HepG2 (cell line): ENCODE results near the gene MPI. TPM values are rescaled to one million over a fixed set of nuclear protein-coding genes. Genes with fewer than 3 reads are reported as not detected.

Source experiments
- ATAC-seq: fragments of 200-7000 bp; cut with Tn5 transposase; 3 replicates; pipeline ENCODE4 v1.9.1; 2020; ENCODE audit warnings: mild to moderate bottlenecking, moderate library complexity
- BruUV-seq: library from RNA; stranded (reverse); fragments of 400-500 nt; replicated peaks from 2 replicates; lab custom pipeline; 2021; lab: Mats Ljungman, UMichigan
- CTCF ChIA-PET: fragments of 300-600 bp; formaldehyde crosslinking; extraction: SDS; loops from one replicate; lab custom pipeline; 2021; ENCODE audit warnings: low total read pairs, inconsistent platforms, low intra/inter-chr PET ratio; lab: Yijun Ruan, JAX
- POLR2A ChIA-PET: fragments of 350-600 bp; sonication (Branson Sonifier 250); formaldehyde crosslinking; loops from one replicate; lab custom pipeline; 2020; ENCODE audit warnings: antibody characterized with exemption, inconsistent platforms; lab: Yijun Ruan, JAX
- DNase-seq: peaks from one replicate; pipeline ENCODE4 v3.0.0-alpha.2; 2015; ENCODE audit warnings: low spot score
- FAIRE-seq: peaks from 3 replicates; lab custom pipeline; 2011; peaks lifted over from hg19 to GRCh38; lab: Jason Lieb, UNC
- H2AFZ ChIP-seq: one replicate; pipeline ENCODE4 v1.6.1; 2011; ENCODE audit warnings: low read length, inconsistent platforms
- H3K27ac ChIP-seq: fragments of 300-600 bp; 3 replicates; pipeline ENCODE4 v1.8.0; 2011; ENCODE audit warnings: mixed run types, mild to moderate bottlenecking, mixed read lengths, low read length, inconsistent platforms; ENCODE audit not compliant: insufficient read depth; ENCODE audit errors: extremely low read length
- H3K27me3 ChIP-seq, 2 experiments: fragments of 200-600 bp in 1 of 2; 2 replicates in 1 of 2; 3 replicates in 1 of 2; pipeline versions ENCODE4 v1.6.0 to v1.8.0; 2011; ENCODE audit warnings: low read length in 2 of 2, mild to moderate bottlenecking in 2 of 2, moderate library complexity in 2 of 2, inconsistent platforms in 1 of 2; ENCODE audit not compliant: insufficient read depth in 2 of 2, control insufficient read depth in 1 of 2
- H3K36me3 ChIP-seq, 2 experiments: fragments of 200-600 bp in 1 of 2; replicated peaks in 1 of 2; 2 replicates in 1 of 2; 3 replicates in 1 of 2; pipeline versions ENCODE4 v1.5.1 to v1.8.0; 2011; ENCODE audit warnings: low read length in 2 of 2, inconsistent platforms in 1 of 2; ENCODE audit not compliant: insufficient read depth in 2 of 2, control insufficient read depth in 1 of 2
- H3K4me1 ChIP-seq: 2 replicates; pipeline ENCODE4 v1.5.1; 2012; ENCODE audit warnings: low read length, inconsistent platforms; ENCODE audit not compliant: insufficient read depth
- H3K4me2 ChIP-seq: 2 replicates; pipeline ENCODE4 v1.6.0; 2011; ENCODE audit warnings: low read depth, low read length, inconsistent platforms
- H3K4me3 ChIP-seq, 3 experiments: fragments of 200-600 bp in 1 of 3; sonication (generic), shearing (Covaris generic) in 1 of 3; replicated peaks in 1 of 3; 2 replicates each; pipeline ENCODE4 v1.5.1; 2011 to 2016; ENCODE audit warnings: low read length in 3 of 3, inconsistent platforms in 2 of 3, low read depth in 2 of 3, mild to moderate bottlenecking in 2 of 3, control low read depth in 1 of 3, mixed read lengths in 1 of 3; ENCODE audit not compliant: insufficient read depth in 1 of 3
- H3K79me2 ChIP-seq: one replicate; pipeline ENCODE4 v1.6.1; 2011; ENCODE audit warnings: low read length, inconsistent platforms; ENCODE audit not compliant: insufficient read depth
- H3K9ac ChIP-seq: 2 replicates; pipeline ENCODE4 v1.6.0; 2011; ENCODE audit warnings: mild to moderate bottlenecking, low read depth, low read length, inconsistent platforms; ENCODE audit not compliant: insufficient read depth
- H3K9me3 ChIP-seq: 2 replicates; pipeline ENCODE4 v1.5.1; 2012; ENCODE audit warnings: mild to moderate bottlenecking, low read length
- H4K20me1 ChIP-seq: 2 replicates; pipeline ENCODE4 v1.6.0; 2011; ENCODE audit warnings: inconsistent platforms, mild to moderate bottlenecking, low read length, moderate library complexity; ENCODE audit not compliant: insufficient read depth
- ZC3H13 ChIP-seq: sonication (generic); formaldehyde crosslinking; IDR thresholded peaks from 2 replicates; pipeline ENCODE4 v1.8.1; 2023; ENCODE audit warnings: mild to moderate bottlenecking, missing genetic modification reagents, moderate library complexity
- ZNF616 ChIP-seq: sonication (generic); formaldehyde crosslinking; IDR thresholded peaks from 2 replicates; pipeline ENCODE4 v1.5.0; 2020; ENCODE audit warnings: low read depth, mild to moderate bottlenecking, missing genetic modification reagents
- ZNF770 ChIP-seq: sonication (generic); formaldehyde crosslinking; IDR thresholded peaks from 2 replicates; pipeline ENCODE4 v1.5.0; 2020; ENCODE audit warnings: mild to moderate bottlenecking, missing genetic modification reagents
- WGBS: methylation state at CpG from one replicate; pipeline ENCODE4 v1.1.6; 2017; ENCODE audit warnings: low lambda C conversion rate; 5-methylcytosine and 5-hydroxymethylcytosine counted together
- in situ Hi-C: cut with HindIII; loops from 2 replicates; pipeline ENCODE4 v1.10.0; 2017; ENCODE audit warnings: low pct_unique_long_range_greater_than_20kb; ENCODE audit not compliant: extremely low pct_ligation_motif_present
- intact Hi-C: fragments of 100-400 bp; cut with micrococcal nuclease; formaldehyde crosslinking; loops from one replicate; pipeline ENCODE4 v1.10.0; 2022; ENCODE audit not compliant: unreplicated experiment
- polyA plus RNA-seq, 8 experiments: library from polyadenylated mRNA; depleted of rRNA in 3 of 8; stranded (reverse) in 7 of 8; unstranded in 1 of 8; fragments of >200 nt; fragmentation: Illumina TruSeq in 4 of 8; extraction: Trizol in 4 of 8; gene quantifications; 2 replicates each; pipeline versions ENCODE4 v1.2.1 to v1.2.3, GENCODE V29; 2011 to 2016; ENCODE audit warnings: low read depth in 4 of 8, missing spikeins in 1 of 8, mixed read lengths in 1 of 8; ENCODE audit not compliant: insufficient read depth in 1 of 8
- total RNA-seq, 5 experiments: library from RNA; depleted of rRNA; stranded (reverse); fragments of >200 nt; fragmentation: Illumina TruSeq; extraction: Trizol; gene quantifications; 2 replicates each; pipeline ENCODE4 v1.2.3, GENCODE V29; 2016; ENCODE audit warnings: low read depth in 1 of 5

MPI gene
- total and polyA plus RNA-seq, 2 of the 13 experiments (the other 11 are each of a cell fraction or from before 2014, with no cell fraction given): 36.9 to 63.5 TPM

GRCh38 chr15:74858369-74858740 is 31.5 kb upstream of the MPI start (continued):
- no peak for TF ChIP-seq ZC3H13 (CRISPR knock-in tag)

- peaks cover 10% of the 10 kb centered on the region for H4K20me1 ChIP-seq
- CTCF ChIA-PET: no interaction called here
These were observed 26.4 kb upstream of the MPI start for GRCh38 chr15:74863239-74864056.

More at GRCh38 chr15:74863239-74864056, 26.4 kb upstream of the MPI start:
- BruUV-seq: no TSS peak
- Histone ChIP-seq H3K27me3 (no peaks in the 10 kb centered on the region), H3K36me3 (peaks cover 0 to 2% of the 10 kb centered on the region in 2 experiments; a peak in 3 of 5 replicates), H3K4me2 (no peak overlapping the region), H3K79me2 (peaks cover 36% of the 10 kb centered on the region), H3K9me3 (no peaks in the 10 kb centered on the region), H3K27ac (peak overlapping the region; percentile 13), H3K9ac (no peak overlapping the region), H2AFZ (no peak overlapping the region), H3K4me1 (peaks cover 43% of the 10 kb centered on the region), H3K4me3 (no peak overlapping the region)
- 85% methylated on average over 11 of the region's 11 CpGs for whole genome bisulfite sequencing
- intact Hi-C loops (no loop called here), in situ Hi-C loops (no loop called here)
- TF ChIP-seq ZNF616 (CRISPR knock-in tag): no peak
- peak; percentile 71; the same call in 1 of the 2 replicates for TF ChIP-seq ZNF770 (CRISPR knock-in tag)
- no peak for DNase-seq
- ATAC-seq: no peak
- FAIRE-seq: no peak
- POLR2A ChIA-PET: no interaction called here
